Keratinocyte (primary cell): ENCODE results near the gene MOCS1. TPM values are rescaled to one million over a fixed set of nuclear protein-coding genes. Genes with fewer than 3 reads are reported as not detected.

Experiments used
- DNase-seq: peaks from one replicate; pipeline ENCODE4 v3.0.0-alpha.2; 2011; ENCODE audit warnings: low read depth, missing footprints, low spot score
- FAIRE-seq: peaks from 2 replicates; lab custom pipeline; 2011; peaks lifted over from hg19 to GRCh38; lab: Jason Lieb, UNC
- H2AFZ ChIP-seq: 2 replicates; pipeline ENCODE4 v1.6.0; 2012; ENCODE audit warnings: low read length, control low read depth, inconsistent platforms; ENCODE audit not compliant: control insufficient read depth
- H3K27ac ChIP-seq: 2 replicates; pipeline ENCODE4 v1.5.1; 2011; ENCODE audit warnings: low read length; ENCODE audit not compliant: control insufficient read depth, insufficient read depth
- H3K27me3 ChIP-seq: 3 replicates; pipeline ENCODE4 v1.6.0; 2011; ENCODE audit warnings: low read length; ENCODE audit not compliant: control insufficient read depth, insufficient read depth; ENCODE audit errors: extremely low read depth
- H3K36me3 ChIP-seq, 2 experiments: 2 replicates in 1 of 2; 3 replicates in 1 of 2; pipeline ENCODE4 v1.5.1; 2011; ENCODE audit warnings: low read length in 2 of 2, mild to moderate bottlenecking in 1 of 2; ENCODE audit not compliant: control insufficient read depth in 2 of 2, insufficient read depth in 2 of 2; ENCODE audit errors: extremely low read depth in 1 of 2
- H3K4me1 ChIP-seq: 3 replicates; pipeline ENCODE4 v1.5.1; 2011; ENCODE audit warnings: low read length; ENCODE audit not compliant: control insufficient read depth, insufficient read depth; ENCODE audit errors: extremely low read depth
- H3K4me2 ChIP-seq: 3 replicates; pipeline ENCODE4 v1.6.0; 2011; ENCODE audit warnings: low read depth, low read length; ENCODE audit not compliant: control insufficient read depth, insufficient read depth; ENCODE audit errors: extremely low read depth
- H3K4me3 ChIP-seq, 3 experiments: fragments of 200-600 bp in 1 of 3; sonication (generic) in 1 of 3; 2 replicates in 2 of 3; 3 replicates in 1 of 3; pipeline ENCODE4 v1.5.1; 2011 to 2016; ENCODE audit warnings: low read length in 3 of 3, mild to moderate bottlenecking in 3 of 3, control low read depth in 2 of 3, inconsistent platforms in 1 of 3, low read depth in 1 of 3, mixed read lengths in 1 of 3, mixed run types in 1 of 3, moderate library complexity in 1 of 3; ENCODE audit not compliant: control insufficient read depth in 2 of 3, insufficient read depth in 2 of 3; ENCODE audit errors: extremely low read depth in 1 of 3
- H3K79me2 ChIP-seq: 2 replicates; pipeline ENCODE4 v1.6.0; 2012; ENCODE audit warnings: low read length; ENCODE audit not compliant: control insufficient read depth, insufficient read depth
- H3K9ac ChIP-seq: 3 replicates; pipeline ENCODE4 v1.6.0; 2011; ENCODE audit warnings: low read length; ENCODE audit not compliant: control insufficient read depth, insufficient read depth; ENCODE audit errors: extremely low read depth
- H3K9me1 ChIP-seq: 3 replicates; pipeline ENCODE4 v1.6.0; 2011; ENCODE audit warnings: low read length; ENCODE audit not compliant: control insufficient read depth, insufficient read depth; ENCODE audit errors: extremely low read depth
- H3K9me3 ChIP-seq: 2 replicates; pipeline ENCODE4 v1.5.1; 2012; ENCODE audit warnings: low read depth, low read length; ENCODE audit not compliant: control insufficient read depth
- H4K20me1 ChIP-seq: 3 replicates; pipeline ENCODE4 v1.6.0; 2011; ENCODE audit warnings: low read length; ENCODE audit not compliant: control insufficient read depth, insufficient read depth; ENCODE audit errors: extremely low read depth
- EZH2 ChIP-seq: IDR thresholded peaks from one replicate; pipeline ENCODE4 v1.6.1; 2012; ENCODE audit warnings: inconsistent platforms, mild to moderate bottlenecking, low read length, moderate library complexity
- dilution Hi-C: fragments of 300-500 bp; cut with MboI; formaldehyde crosslinking; loops from one replicate; pipeline ENCODE4 v1.7.0; 2020; ENCODE audit warnings: low sequenced_read_pairs; ENCODE audit not compliant: extremely low pct_ligation_motif_present
- polyA plus RNA-seq, 5 experiments: library from polyadenylated mRNA; depleted of rRNA in 3 of 5; stranded (reverse) in 3 of 5; stranded (forward) in 1 of 5; unstranded in 1 of 5; fragments of >200 nt; gene quantifications; 1 replicate in 1 of 5; 2 replicates in 3 of 5; 3 replicates in 1 of 5; pipeline versions ENCODE4 v1.2.1 to v1.2.3, GENCODE V29; 2011 to 2012; ENCODE audit warnings: missing spikeins in 2 of 5, low read depth in 1 of 5, low replicate concordance in 1 of 5
- TF ChIP-seq, protein P1 (sequence below), 3 experiments: IDR thresholded peaks in 1 of 3; conservative IDR thresholded peaks in 1 of 3; optimal IDR thresholded peaks in 1 of 3; 2 replicates in 2 of 3; 3 replicates in 1 of 3; pipeline versions ENCODE3 to v1.5.1; 2011; ENCODE audit warnings: low read length in 3 of 3, mild to moderate bottlenecking in 3 of 3, moderate library complexity in 2 of 3, control low read depth in 1 of 3, inconsistent platforms in 1 of 3; ENCODE audit not compliant: insufficient read depth in 2 of 3; ENCODE audit errors: extremely low read depth in 1 of 3

Gene MOCS1
- polyA plus RNA-seq, 1 donor (not counting 4 experiments of a cell fraction or from before 2014, with no cell fraction given) = 2.2 TPM

- Histone ChIP-seq H3K4me2 (no peak overlapping the region), H2AFZ (no peak overlapping the region), H3K4me3 (no peak overlapping the region), H3K27me3 (no peaks in the 10 kb centered on the region), H3K79me2 (no peaks in the 10 kb centered on the region), H3K9me1 (no peaks in the 10 kb centered on the region), H3K36me3 (no peaks in the 10 kb centered on the region), H3K4me1 (no peaks in the 10 kb centered on the region), H3K9ac (no peak overlapping the region), H3K9me3 (no peaks in the 10 kb centered on the region), H3K27ac (no peak overlapping the region), H4K20me1 (no peaks in the 10 kb centered on the region)
- dilution Hi-C loops = no loop called here
- FAIRE-seq (no peak), DNase-seq (no peak)
- TF ChIP-seq, protein P1, sequence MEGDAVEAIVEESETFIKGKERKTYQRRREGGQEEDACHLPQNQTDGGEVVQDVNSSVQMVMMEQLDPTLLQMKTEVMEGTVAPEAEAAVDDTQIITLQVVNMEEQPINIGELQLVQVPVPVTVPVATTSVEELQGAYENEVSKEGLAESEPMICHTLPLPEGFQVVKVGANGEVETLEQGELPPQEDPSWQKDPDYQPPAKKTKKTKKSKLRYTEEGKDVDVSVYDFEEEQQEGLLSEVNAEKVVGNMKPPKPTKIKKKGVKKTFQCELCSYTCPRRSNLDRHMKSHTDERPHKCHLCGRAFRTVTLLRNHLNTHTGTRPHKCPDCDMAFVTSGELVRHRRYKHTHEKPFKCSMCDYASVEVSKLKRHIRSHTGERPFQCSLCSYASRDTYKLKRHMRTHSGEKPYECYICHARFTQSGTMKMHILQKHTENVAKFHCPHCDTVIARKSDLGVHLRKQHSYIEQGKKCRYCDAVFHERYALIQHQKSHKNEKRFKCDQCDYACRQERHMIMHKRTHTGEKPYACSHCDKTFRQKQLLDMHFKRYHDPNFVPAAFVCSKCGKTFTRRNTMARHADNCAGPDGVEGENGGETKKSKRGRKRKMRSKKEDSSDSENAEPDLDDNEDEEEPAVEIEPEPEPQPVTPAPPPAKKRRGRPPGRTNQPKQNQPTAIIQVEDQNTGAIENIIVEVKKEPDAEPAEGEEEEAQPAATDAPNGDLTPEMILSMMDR (optimal IDR thresholded peaks at IDR 0.05 in 1 of 3, IDR thresholded peaks at IDR 0.05 in 1 of 3, conservative IDR thresholded peaks at IDR 0.05 in 1 of 3; ENCODE audit: extremely low read depth in 1 of 3, insufficient read depth in 2 of 3, low read length in 3 of 3) = no peak
- no peak for TF ChIP-seq EZH2
These were observed 36.6 kb downstream of the MOCS1 start for GRCh38 chr6:39897698-39898097.

GRCh38 chr6:39896701-39897100 is 37.6 kb downstream of the MOCS1 start:
- TF ChIP-seq, protein P1 (optimal IDR thresholded peaks at IDR 0.05 in 1 of 3, IDR thresholded peaks at IDR 0.05 in 1 of 3, conservative IDR thresholded peaks at IDR 0.05 in 1 of 3; ENCODE audit: extremely low read depth in 1 of 3, insufficient read depth in 2 of 3, low read length in 3 of 3) = no peak
- no peak for TF ChIP-seq EZH2
- H3K4me1 ChIP-seq = no peaks in the 10 kb centered on the region
- dilution Hi-C loops = no loop called here
- no peak for FAIRE-seq
- H3K36me3 ChIP-seq = no peaks in the 10 kb centered on the region
- H3K9me3 ChIP-seq = no peaks in the 10 kb centered on the region
- no peak overlapping the region for H3K27ac ChIP-seq
- no peak for DNase-seq
- H2AFZ ChIP-seq = no peak overlapping the region
- no peak overlapping the region for H3K4me2 ChIP-seq
- no peaks in the 10 kb centered on the region for H3K79me2 ChIP-seq
- H3K9me1 ChIP-seq = no peaks in the 10 kb centered on the region
- H4K20me1 ChIP-seq = no peaks in the 10 kb centered on the region
- H3K9ac ChIP-seq = no peak overlapping the region
- H3K27me3 ChIP-seq = no peaks in the 10 kb centered on the region
- no peak overlapping the region for H3K4me3 ChIP-seq
